CD4-positive, alpha-beta T cell (primary cell): ENCODE results near the gene FAM131C. TPM values are rescaled to one million over a fixed set of nuclear protein-coding genes. Genes with fewer than 3 reads are reported as not detected.

Experiments
- ATAC-seq: fragments of 200-7000 bp; cut with Tn5 transposase; one replicate; pipeline ENCODE4 v1.10.0; 2022; ENCODE audit warnings: mild to moderate bottlenecking; ENCODE audit not compliant: poor library complexity
- CTCF ChIA-PET: fragments of 350-600 bp; sonication (Branson Sonifier 250); formaldehyde crosslinking; loops from one replicate; lab custom pipeline; 2021; ENCODE audit warnings: antibody characterized with exemption, inconsistent platforms; lab: Charles Lee
- POLR2A ChIA-PET: fragments of 350-600 bp; sonication (Branson Sonifier 250); formaldehyde crosslinking; loops from one replicate; lab custom pipeline; 2021; ENCODE audit warnings: antibody characterized with exemption, inconsistent platforms; lab: Charles Lee
- DNase-seq, 14 experiments: peaks; one replicate each; pipeline ENCODE4 v3.0.0-alpha.2; 2013 to 2020; ENCODE audit warnings: mixed read lengths in 2 of 14
- H3K27ac ChIP-seq, 2 donors: one replicate each; pipeline versions ENCODE4 v1.5.1 to v1.7.0; 2013; ENCODE audit warnings: low read length in 2 of 2, low read depth in 1 of 2, mild to moderate bottlenecking in 1 of 2
- H3K27me3 ChIP-seq, 2 experiments: 1 replicate in 1 of 2; 2 replicates in 1 of 2; pipeline versions ENCODE4 v1.6.1 to v1.7.0; 2013; ENCODE audit warnings: low read length in 2 of 2, control low read depth in 1 of 2, mild to moderate bottlenecking in 1 of 2, moderate library complexity in 1 of 2; ENCODE audit not compliant: insufficient read depth in 2 of 2, control insufficient read depth in 1 of 2
- H3K36me3 ChIP-seq: one replicate; pipeline ENCODE4 v1.6.1; 2013; ENCODE audit warnings: low read length, control low read depth; ENCODE audit not compliant: insufficient read depth
- H3K4me1 ChIP-seq: one replicate; pipeline ENCODE4 v1.6.1; 2013; ENCODE audit warnings: low read length, control low read depth; ENCODE audit not compliant: insufficient read depth
- H3K4me3 ChIP-seq: one replicate; pipeline ENCODE4 v1.5.1; 2013; ENCODE audit warnings: mild to moderate bottlenecking, low read length, moderate library complexity
- H3K9me3 ChIP-seq, 2 experiments: 1 replicate in 1 of 2; 2 replicates in 1 of 2; pipeline versions ENCODE4 v1.6.1 to v1.7.0; 2013; ENCODE audit warnings: low read length in 2 of 2, mild to moderate bottlenecking in 2 of 2, control low read depth in 1 of 2, moderate library complexity in 1 of 2; ENCODE audit not compliant: control insufficient read depth in 1 of 2, insufficient read depth in 1 of 2
- H3K27ac Mint-ChIP-seq: one replicate; pipeline ENCODE4 v1.8.0; 2020; ENCODE audit warnings: mixed read lengths
- H3K27me3 Mint-ChIP-seq: one replicate; pipeline ENCODE4 v1.8.0; 2021; ENCODE audit warnings: mixed read lengths
- H3K36me3 Mint-ChIP-seq: one replicate; pipeline ENCODE4 v1.8.0; 2021; ENCODE audit warnings: low read depth, mixed read lengths
- H3K4me1 Mint-ChIP-seq: one replicate; pipeline ENCODE4 v1.8.0; 2021; ENCODE audit warnings: low read depth, mixed read lengths
- H3K4me3 Mint-ChIP-seq: one replicate; pipeline ENCODE4 v1.8.0; 2020; ENCODE audit warnings: mild to moderate bottlenecking, mixed read lengths
- H3K9me3 Mint-ChIP-seq: one replicate; pipeline ENCODE4 v1.8.0; 2020; ENCODE audit warnings: mixed read lengths
- CTCF ChIP-seq: fragments of 200-600 bp; IDR thresholded peaks from one replicate; pipeline ENCODE4 v1.8.0; 2022; ENCODE audit warnings: antibody characterized with exemption, mild to moderate bottlenecking
- intact Hi-C, 2 experiments: fragments of 100-400 bp; cut with DNase I in 1 of 2; cut with micrococcal nuclease in 1 of 2; formaldehyde crosslinking; loops; one replicate each; pipeline versions ENCODE4 v1.15.1 to v1.9.0; 2023 to 2025; cut with DNase I, micrococcal nuclease
- total RNA-seq, 174 experiments: library from RNA in 2 of 174; stranded (reverse) in 2 of 174; gene quantifications; one replicate each; pipeline ENCODE4 v1.2.3 and lab custom pipeline; 2021 to 2026

FAM131C gene
- total RNA-seq, 2 experiments from 2014 or later: not detected

GRCh38 chr1:16092923-16093511 is 19.6 kb upstream of the FAM131C start:
- no peaks in the 10 kb centered on the region for H3K9me3 Mint-ChIP-seq
- ChIA-PET POLR2A (no interaction called here), CTCF (no interaction called here)
- no peaks in the 10 kb centered on the region for H3K36me3 ChIP-seq
- no peak for DNase-seq
- no peaks in the 10 kb centered on the region for H3K9me3 ChIP-seq
- no peak overlapping the region for H3K4me3 ChIP-seq
- H3K4me3 Mint-ChIP-seq: no peak overlapping the region
- ATAC-seq: no peak
- H3K36me3 Mint-ChIP-seq: no peaks in the 10 kb centered on the region
- no peak overlapping the region for H3K27ac ChIP-seq
- H3K4me1 Mint-ChIP-seq: no peaks in the 10 kb centered on the region
- no peak overlapping the region for H3K27ac Mint-ChIP-seq
- intact Hi-C loops: no loop called here
- H3K27me3 ChIP-seq: no peaks in the 10 kb centered on the region
- no peak for TF ChIP-seq CTCF
- no peaks in the 10 kb centered on the region for H3K27me3 Mint-ChIP-seq
- no peaks in the 10 kb centered on the region for H3K4me1 ChIP-seq

- no peak overlapping the region for H3K4me3 Mint-ChIP-seq
- intact Hi-C loops: no loop called here
- no peak for ATAC-seq
- Histone ChIP-seq H3K27me3 (no peaks in the 10 kb centered on the region), H3K4me1 (no peaks in the 10 kb centered on the region), H3K36me3 (no peaks in the 10 kb centered on the region), H3K9me3 (no peaks in the 10 kb centered on the region), H3K27ac (no peak overlapping the region), H3K4me3 (no peak overlapping the region)
- no peak overlapping the region for H3K27ac Mint-ChIP-seq
- POLR2A ChIA-PET: no interaction called here
- no peaks in the 10 kb centered on the region for H3K9me3 Mint-ChIP-seq
- CTCF ChIA-PET: interaction anchor here (0.5 kb wide), 1 partner anchor 80 kb away, joined by 4 read pairs; no protein-coding TSS in a partner anchor
- no peaks in the 10 kb centered on the region for H3K36me3 Mint-ChIP-seq
- DNase-seq: no peak
- H3K27me3 Mint-ChIP-seq: no peaks in the 10 kb centered on the region
- no peaks in the 10 kb centered on the region for H3K4me1 Mint-ChIP-seq
- TF ChIP-seq CTCF: no peak
Measured at GRCh38 chr1:16092097-16092922, 18.9 kb upstream of the FAM131C start.

GRCh38 chr1:16091296-16091695 is 17.8 kb upstream of the FAM131C start:
- no peak overlapping the region for H3K4me3 Mint-ChIP-seq
- no peaks in the 10 kb centered on the region for H3K27me3 Mint-ChIP-seq
- intact Hi-C loops: no loop called here
- H3K4me1 Mint-ChIP-seq: no peaks in the 10 kb centered on the region
- DNase-seq: no peak
- Histone ChIP-seq H3K4me3 (no peak overlapping the region), H3K9me3 (no peaks in the 10 kb centered on the region), H3K4me1 (no peaks in the 10 kb centered on the region), H3K27me3 (no peaks in the 10 kb centered on the region), H3K27ac (no peak overlapping the region), H3K36me3 (no peaks in the 10 kb centered on the region)
- H3K27ac Mint-ChIP-seq: no peak overlapping the region
- H3K9me3 Mint-ChIP-seq: no peaks in the 10 kb centered on the region
- ATAC-seq: no peak
- ChIA-PET CTCF (no interaction called here), POLR2A (no interaction called here)
- H3K36me3 Mint-ChIP-seq: no peaks in the 10 kb centered on the region
- no peak for TF ChIP-seq CTCF
